ENCODE data around the gene NPY1R.
A peak's percentile ranks its signal among the peaks of the same experiment; 100 is the strongest.

NPY1R gene

GRCh38 chr4:163332526-163333406, at the start of gene NPY1R:
TSS of gene NPY1R (minus strand) at chr4:163332596. CDS start at chr4:163326554, 6,042 bp downstream.
- TF ChIP-seq ZBTB7A (IDR thresholded peaks at IDR 0.05; ENCODE audit: low read depth): no peak
- TF ChIP-seq TCF12 (IDR thresholded peaks at IDR 0.05; ENCODE audit: low read depth): 0 out of 2 replicates have a peak, but pooled peaks have one; percentile 27
- TF ChIP-seq RAD21 (IDR thresholded peaks at IDR 0.05; ENCODE audit: low read depth): peak; percentile 83
- peak; percentile 66; the same call in 1 of the 2 replicates for TF ChIP-seq MAX (IDR thresholded peaks at IDR 0.05)
- no peak for TF ChIP-seq TAF1 (IDR thresholded peaks at IDR 0.05; ENCODE audit: low read depth)
- peak; percentile 97 for TF ChIP-seq USF1 (IDR thresholded peaks at IDR 0.05)
- no peak for TF ChIP-seq TEAD4 (IDR thresholded peaks at IDR 0.05)
- TF ChIP-seq FOXM1 (IDR thresholded peaks at IDR 0.05; ENCODE audit: borderline replicate concordance, low read depth): no peak; the same call in 1 of the 2 replicates

GRCh38 chr4:163380703-163381102, 48.3 kb upstream of the NPY1R start:
- no peak for TF ChIP-seq TAF1 (IDR thresholded peaks at IDR 0.05; ENCODE audit: low read depth)
- no peak for TF ChIP-seq TCF12 (IDR thresholded peaks at IDR 0.05; ENCODE audit: low read depth)

- no peak for TF ChIP-seq TAF1 (IDR thresholded peaks at IDR 0.05; ENCODE audit: low read depth)
- TF ChIP-seq NFIC (IDR thresholded peaks at IDR 0.05): no peak
- TF ChIP-seq ZBTB7A (IDR thresholded peaks at IDR 0.05; ENCODE audit: low read depth): no peak
- no peak for TF ChIP-seq CEBPB (IDR thresholded peaks at IDR 0.05)
- TF ChIP-seq CREB1 (IDR thresholded peaks at IDR 0.05; ENCODE audit: low read depth): no peak
- no peak for TF ChIP-seq EGR1 (IDR thresholded peaks at IDR 0.05)
- no peak for TF ChIP-seq EP300 (IDR thresholded peaks at IDR 0.05; ENCODE audit: borderline replicate concordance)
- no peak for TF ChIP-seq RAD21 (IDR thresholded peaks at IDR 0.05; ENCODE audit: low read depth)
- no peak for TF ChIP-seq FOXM1 (IDR thresholded peaks at IDR 0.05; ENCODE audit: borderline replicate concordance, low read depth)
- no peak for TF ChIP-seq MAX (IDR thresholded peaks at IDR 0.05)
- TF ChIP-seq TCF12 (IDR thresholded peaks at IDR 0.05; ENCODE audit: low read depth): no peak
- TF ChIP-seq USF1 (IDR thresholded peaks at IDR 0.05): no peak
- no peak for TF ChIP-seq TEAD4 (IDR thresholded peaks at IDR 0.05)
Measured at GRCh38 chr4:163378661-163379060, 46.3 kb upstream of the NPY1R start.

- TF ChIP-seq CEBPB (IDR thresholded peaks at IDR 0.05) (no peak), NFIC (IDR thresholded peaks at IDR 0.05) (no peak), TAF1 (IDR thresholded peaks at IDR 0.05; ENCODE audit: low read depth) (no peak), ZBTB7A (IDR thresholded peaks at IDR 0.05; ENCODE audit: low read depth) (no peak)
Measured at GRCh38 chr4:163372029-163372428, 39.6 kb upstream of the NPY1R start.

GRCh38 chr4:163367651-163368050, 35.3 kb upstream of the NPY1R start:
- TF ChIP-seq MAX (IDR thresholded peaks at IDR 0.05) (no peak), ZBTB7A (IDR thresholded peaks at IDR 0.05; ENCODE audit: low read depth) (no peak)

GRCh38 chr4:163356104-163356503, 23.7 kb upstream of the NPY1R start:
- no peak for TF ChIP-seq MAX (IDR thresholded peaks at IDR 0.05)
- TF ChIP-seq RAD21 (IDR thresholded peaks at IDR 0.05; ENCODE audit: low read depth): no peak
- TF ChIP-seq EP300 (IDR thresholded peaks at IDR 0.05; ENCODE audit: borderline replicate concordance): no peak
- no peak for TF ChIP-seq NFIC (IDR thresholded peaks at IDR 0.05)
- TF ChIP-seq TCF12 (IDR thresholded peaks at IDR 0.05; ENCODE audit: low read depth): no peak
- TF ChIP-seq TAF1 (IDR thresholded peaks at IDR 0.05; ENCODE audit: low read depth): no peak
- TF ChIP-seq USF1 (IDR thresholded peaks at IDR 0.05): no peak
- no peak for TF ChIP-seq CEBPB (IDR thresholded peaks at IDR 0.05)

- TF ChIP-seq FOXM1 (IDR thresholded peaks at IDR 0.05; ENCODE audit: borderline replicate concordance, low read depth): no peak
- no peak for TF ChIP-seq EP300 (IDR thresholded peaks at IDR 0.05; ENCODE audit: borderline replicate concordance)
- TF ChIP-seq CEBPB (IDR thresholded peaks at IDR 0.05): no peak
- TF ChIP-seq MAX (IDR thresholded peaks at IDR 0.05): no peak
- TF ChIP-seq YY1 (IDR thresholded peaks at IDR 0.05; ENCODE audit: low read depth): no peak
- no peak for TF ChIP-seq ZBTB7A (IDR thresholded peaks at IDR 0.05; ENCODE audit: low read depth)
- TF ChIP-seq TEAD4 (IDR thresholded peaks at IDR 0.05): no peak
- TF ChIP-seq USF1 (IDR thresholded peaks at IDR 0.05): no peak
- TF ChIP-seq RAD21 (IDR thresholded peaks at IDR 0.05; ENCODE audit: low read depth): no peak
- no peak for TF ChIP-seq TAF1 (IDR thresholded peaks at IDR 0.05; ENCODE audit: low read depth)
- TF ChIP-seq EGR1 (IDR thresholded peaks at IDR 0.05): no peak
- TF ChIP-seq REST (IDR thresholded peaks at IDR 0.05; ENCODE audit: low read depth): no peak
- TF ChIP-seq NFIC (IDR thresholded peaks at IDR 0.05): no peak
- TF ChIP-seq CREB1 (IDR thresholded peaks at IDR 0.05; ENCODE audit: low read depth): no peak
- TF ChIP-seq TCF12 (IDR thresholded peaks at IDR 0.05; ENCODE audit: low read depth): no peak
Measured at GRCh38 chr4:163353054-163353453, 20.7 kb upstream of the NPY1R start.

Data from Ishikawa (cell line).